Measurements from ENCODE around the gene MLLT3. TPM values are rescaled to one million over a fixed set of nuclear protein-coding genes. Genes with fewer than 3 reads are reported as not detected.

Gene MLLT3
- total RNA-seq, 1 donor from 2014 or later: 53.7 TPM

DNA sequence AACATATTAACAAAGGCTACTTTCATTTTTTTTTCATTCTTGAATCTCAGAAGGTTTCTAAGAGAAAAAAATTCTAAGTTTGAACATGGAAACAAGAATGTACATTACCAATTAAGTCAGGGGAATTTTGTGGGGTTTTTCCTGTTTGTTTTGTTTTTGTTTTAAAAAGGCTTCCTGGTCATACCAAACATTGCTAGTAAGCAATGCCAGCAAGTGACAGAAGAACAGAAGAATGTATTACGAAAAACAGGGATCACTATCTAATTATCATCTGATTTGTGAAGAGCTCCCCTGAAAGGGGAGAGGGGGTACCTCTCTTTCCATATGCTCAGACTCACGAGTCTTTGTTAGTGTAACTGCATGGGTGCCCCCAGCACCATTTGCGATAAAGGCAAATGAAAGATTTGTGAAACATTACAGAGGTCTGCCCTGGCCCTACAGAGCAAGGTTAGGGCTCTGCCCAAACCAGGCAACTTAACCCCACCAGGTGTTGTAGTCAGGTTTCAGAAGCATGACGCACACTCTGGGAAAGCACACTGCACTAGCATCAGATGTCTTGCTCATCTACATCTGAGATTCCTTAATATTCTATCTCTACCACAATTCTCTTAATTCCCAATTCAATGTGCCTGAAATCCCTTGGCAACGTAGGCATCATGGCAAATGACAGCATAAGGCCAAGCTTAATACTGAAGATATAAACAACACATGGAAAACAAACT lies 268.2 kb downstream of the MLLT3 start:
- Mint-ChIP-seq H3K36me3 (ENCODE audit: low read depth) (peaks cover 7% of the 10 kb centered on the region), H3K4me3 (no peak overlapping the region), H3K9me3 (no peaks in the 10 kb centered on the region), H3K27ac (ENCODE audit: unreplicated experiment) (peak overlapping the region; percentile 32), H3K4me1 (peaks cover 35% of the 10 kb centered on the region), H3K27me3 (ENCODE audit: low read depth) (no peaks in the 10 kb centered on the region)
- DNase-seq (ENCODE audit: low read depth, low spot score): no peak
- TF ChIP-seq CTCF (conservative IDR thresholded peaks at IDR 0.05): no peak

DNA sequence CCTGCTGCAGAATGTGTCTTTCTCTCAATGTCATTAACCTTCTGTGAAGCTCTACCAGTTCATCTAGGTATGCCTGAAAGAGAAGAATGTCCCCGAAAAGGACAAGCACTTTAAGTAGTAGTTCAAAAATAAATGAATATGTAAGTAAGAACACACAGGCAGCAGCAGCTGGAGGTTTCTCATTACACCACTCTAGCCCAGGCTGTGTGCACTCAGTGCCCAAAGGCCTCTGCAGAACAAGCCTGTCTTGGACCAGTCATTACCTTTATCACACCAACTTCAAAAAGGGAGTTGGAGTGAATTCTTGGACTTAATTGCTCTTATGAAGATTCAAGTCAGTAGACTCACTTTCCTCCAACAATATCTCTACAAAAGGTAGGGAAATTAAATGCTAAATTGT lies 268.8 kb downstream of the MLLT3 start:
- peaks cover 34% of the 10 kb centered on the region for H3K4me1 Mint-ChIP-seq
- H3K9me3 Mint-ChIP-seq: no peaks in the 10 kb centered on the region
- TF ChIP-seq CTCF (conservative IDR thresholded peaks at IDR 0.05): no peak
- H3K4me3 Mint-ChIP-seq: no peak overlapping the region
- no peaks in the 10 kb centered on the region for H3K27me3 Mint-ChIP-seq (ENCODE audit: low read depth)
- no peak for DNase-seq (ENCODE audit: low read depth, low spot score)
- no peak overlapping the region for H3K27ac Mint-ChIP-seq (ENCODE audit: unreplicated experiment)
- peaks cover 7% of the 10 kb centered on the region for H3K36me3 Mint-ChIP-seq (ENCODE audit: low read depth)

GRCh38 chr9:20352591-20352990 lies 269.7 kb downstream of the MLLT3 start:
- Mint-ChIP-seq H3K4me3 (no peak overlapping the region), H3K4me1 (peaks cover 25% of the 10 kb centered on the region), H3K27ac (ENCODE audit: unreplicated experiment) (no peak overlapping the region), H3K27me3 (ENCODE audit: low read depth) (no peaks in the 10 kb centered on the region), H3K36me3 (ENCODE audit: low read depth) (peaks cover 7% of the 10 kb centered on the region), H3K9me3 (no peaks in the 10 kb centered on the region)
- no peak for DNase-seq (ENCODE audit: low read depth, low spot score)
- TF ChIP-seq CTCF (conservative IDR thresholded peaks at IDR 0.05): no peak

- DNase-seq (ENCODE audit: low read depth, low spot score): no peak
- H3K4me1 Mint-ChIP-seq: peaks cover 16% of the 10 kb centered on the region
- no peaks in the 10 kb centered on the region for H3K27me3 Mint-ChIP-seq (ENCODE audit: low read depth)
- TF ChIP-seq CTCF (conservative IDR thresholded peaks at IDR 0.05): no peak
- no peaks in the 10 kb centered on the region for H3K9me3 Mint-ChIP-seq
- H3K27ac Mint-ChIP-seq (ENCODE audit: unreplicated experiment): no peak overlapping the region
- H3K36me3 Mint-ChIP-seq (ENCODE audit: low read depth): peaks cover 7% of the 10 kb centered on the region
- H3K4me3 Mint-ChIP-seq: no peak overlapping the region
These were observed 270.6 kb downstream of the MLLT3 start for GRCh38 chr9:20351715-20352114.

- no peak for TF ChIP-seq CTCF (conservative IDR thresholded peaks at IDR 0.05)
- no peaks in the 10 kb centered on the region for H3K27me3 Mint-ChIP-seq (ENCODE audit: low read depth)
- peaks cover 8% of the 10 kb centered on the region for H3K4me1 Mint-ChIP-seq
- no peak overlapping the region for H3K4me3 Mint-ChIP-seq
- no peaks in the 10 kb centered on the region for H3K9me3 Mint-ChIP-seq
- peak overlapping the region; percentile 37 for H3K27ac Mint-ChIP-seq (ENCODE audit: unreplicated experiment)
- no peak for DNase-seq (ENCODE audit: low read depth, low spot score)
- H3K36me3 Mint-ChIP-seq (ENCODE audit: low read depth): peaks cover 7% of the 10 kb centered on the region
These were observed 272.7 kb downstream of the MLLT3 start for GRCh38 chr9:20349568-20349967.

Measured in neural crest cell (in vitro differentiated cells).